Neuronal stem cell (in vitro differentiated cells): ENCODE data around the gene MIA2.

ENCODE experiments used
- DNase-seq: peaks from one replicate; pipeline ENCODE4 v3.0.0-alpha.2; 2013; ENCODE audit warnings: low spot score
- H2AFZ ChIP-seq: one replicate; pipeline ENCODE4 v1.6.1; 2013; ENCODE audit warnings: mild to moderate bottlenecking, low read length, inconsistent platforms
- H2AK5ac ChIP-seq: 2 replicates; pipeline ENCODE4 v1.6.1; 2013; ENCODE audit warnings: low read depth, mild to moderate bottlenecking, inconsistent platforms, low read length, moderate library complexity, mixed read lengths
- H2BK120ac ChIP-seq: 2 replicates; pipeline ENCODE4 v1.6.1; 2013; ENCODE audit warnings: low read depth, mild to moderate bottlenecking, inconsistent platforms, low read length, moderate library complexity, mixed read lengths
- H2BK12ac ChIP-seq: one replicate; pipeline ENCODE4 v1.6.1; 2013; ENCODE audit warnings: low read length, inconsistent platforms
- H2BK15ac ChIP-seq: 2 replicates; pipeline ENCODE4 v1.6.1; 2013; ENCODE audit warnings: mild to moderate bottlenecking, low read length, inconsistent platforms, mixed read lengths
- H2BK5ac ChIP-seq: one replicate; pipeline ENCODE4 v1.6.1; 2013; ENCODE audit warnings: inconsistent platforms, mild to moderate bottlenecking, low read length, moderate library complexity
- H3K14ac ChIP-seq: one replicate; pipeline ENCODE4 v1.6.1; 2013; ENCODE audit warnings: low read length, inconsistent platforms
- H3K18ac ChIP-seq: 2 replicates; pipeline ENCODE4 v1.6.1; 2013; ENCODE audit warnings: low read length, inconsistent platforms
- H3K23ac ChIP-seq: 2 replicates; pipeline ENCODE4 v1.6.1; 2013; ENCODE audit warnings: low read depth, mild to moderate bottlenecking, mixed read lengths, low read length, inconsistent platforms; ENCODE audit not compliant: poor library complexity
- H3K27ac ChIP-seq: replicated peaks from 3 replicates; pipeline ENCODE4 v1.5.1; 2013; ENCODE audit warnings: low read length, inconsistent platforms
- H3K27me3 ChIP-seq, 3 experiments: 2 replicates each; pipeline ENCODE4 v1.6.1; 2013; ENCODE audit warnings: low read length in 3 of 3, mild to moderate bottlenecking in 2 of 3, inconsistent platforms in 1 of 3, low read depth in 1 of 3, mixed read lengths in 1 of 3, moderate library complexity in 1 of 3; ENCODE audit not compliant: control insufficient read depth in 3 of 3, insufficient read depth in 3 of 3
- H3K36me3 ChIP-seq, 2 donors: replicated peaks in 1 of 2; 2 replicates each; pipeline ENCODE4 v1.6.1; 2013; ENCODE audit warnings: low read length in 2 of 2; ENCODE audit not compliant: control insufficient read depth in 2 of 2, insufficient read depth in 2 of 2
- H3K4ac ChIP-seq: 2 replicates; pipeline ENCODE4 v1.6.1; 2013; ENCODE audit warnings: inconsistent platforms, mild to moderate bottlenecking, low read length, moderate library complexity
- H3K4me1 ChIP-seq, 2 donors: 1 replicate in 1 of 2; 2 replicates in 1 of 2; pipeline ENCODE4 v1.6.1; 2013; ENCODE audit warnings: low read length in 2 of 2, low read depth in 1 of 2; ENCODE audit not compliant: control insufficient read depth in 2 of 2, insufficient read depth in 1 of 2
- H3K4me2 ChIP-seq: one replicate; pipeline ENCODE4 v1.6.1; 2013; ENCODE audit warnings: mild to moderate bottlenecking, low read length, inconsistent platforms; ENCODE audit not compliant: insufficient read depth, poor library complexity, severe bottlenecking
- H3K4me3 ChIP-seq, 2 donors: 2 replicates each; pipeline ENCODE4 v1.5.1; 2013; ENCODE audit warnings: low read length in 2 of 2, mild to moderate bottlenecking in 2 of 2, inconsistent platforms in 1 of 2, moderate library complexity in 1 of 2
- H3K79me1 ChIP-seq: one replicate; pipeline ENCODE4 v1.6.1; 2013; ENCODE audit warnings: low read depth, mild to moderate bottlenecking, inconsistent platforms, low read length, moderate library complexity
- H3K9ac ChIP-seq: one replicate; pipeline ENCODE4 v1.6.1; 2013; ENCODE audit warnings: mild to moderate bottlenecking, low read depth, low read length, inconsistent platforms; ENCODE audit not compliant: poor library complexity
- H3K9me3 ChIP-seq, 2 donors: replicated peaks in 1 of 2; 2 replicates each; pipeline versions ENCODE3 to v1.6.1; 2013; ENCODE audit warnings: low read length in 2 of 2, mild to moderate bottlenecking in 2 of 2, inconsistent platforms in 1 of 2, low read depth in 1 of 2, mixed read lengths in 1 of 2, moderate library complexity in 1 of 2; ENCODE audit not compliant: control insufficient read depth in 2 of 2, insufficient read depth in 1 of 2
- H4K8ac ChIP-seq: one replicate; pipeline ENCODE4 v1.6.1; 2013; ENCODE audit warnings: low read depth, mild to moderate bottlenecking, inconsistent platforms, low read length, moderate library complexity
- H4K91ac ChIP-seq: one replicate; pipeline ENCODE4 v1.6.1; 2013; ENCODE audit warnings: low read length, low read depth, mild to moderate bottlenecking, inconsistent platforms; ENCODE audit not compliant: poor library complexity
- WGBS, 2 donors: extraction: QIAGEN DNeasy Blood & Tissue Kit; methylation state at CpG; one replicate each; pipeline ENCODE4 v1.1.7; 2013; ENCODE audit warnings: missing lambda C conversion rate in 2 of 2, mixed read lengths in 1 of 2; ENCODE audit not compliant: insufficient read length in 2 of 2, insufficient replicate concordance in 1 of 2; ENCODE audit errors: extremely low coverage in 2 of 2; 5-methylcytosine and 5-hydroxymethylcytosine counted together

Gene MIA2

GRCh38 chr14:39431416-39432178 is 197.9 kb downstream of the MIA2 start:
- H4K8ac ChIP-seq = no peak overlapping the region
- H3K23ac ChIP-seq = peak overlapping the region; percentile 94
- H2AK5ac ChIP-seq = peak overlapping the region; percentile 72
- no peaks in the 10 kb centered on the region for H3K36me3 ChIP-seq
- peak overlapping the region; percentile 82 for H2BK15ac ChIP-seq
- peak overlapping the region; percentile 94 to 95 for H3K4me3 ChIP-seq
- peak overlapping the region; percentile 56 for H2BK120ac ChIP-seq
- H3K4me2 ChIP-seq = peak overlapping the region; percentile 69
- no peak overlapping the region for H3K4ac ChIP-seq
- no CpG with 5 or more reads among the region's 81 CpGs for WGBS, 2 donors
- H3K27ac ChIP-seq = peak overlapping the region; percentile 98
- H2AFZ ChIP-seq = peak overlapping the region; percentile 100
- H3K18ac ChIP-seq = peak overlapping the region; percentile 91
- H4K91ac ChIP-seq = no peak overlapping the region
- no peak overlapping the region for H2BK12ac ChIP-seq
- no peak overlapping the region for H3K14ac ChIP-seq
- peaks cover 6% of the 10 kb centered on the region for H3K79me1 ChIP-seq
- peak overlapping the region; percentile 97 for H3K9ac ChIP-seq
- H3K27me3 ChIP-seq = peaks cover 0 to 2% (median 0%) of the 10 kb centered on the region in 3 experiments
- DNase-seq = peak; percentile 47
- no peaks in the 10 kb centered on the region for H3K9me3 ChIP-seq
- H2BK5ac ChIP-seq = peak overlapping the region; percentile 76
- H3K4me1 ChIP-seq = peaks cover 4 to 16% of the 10 kb centered on the region in 2 donors

DNA sequence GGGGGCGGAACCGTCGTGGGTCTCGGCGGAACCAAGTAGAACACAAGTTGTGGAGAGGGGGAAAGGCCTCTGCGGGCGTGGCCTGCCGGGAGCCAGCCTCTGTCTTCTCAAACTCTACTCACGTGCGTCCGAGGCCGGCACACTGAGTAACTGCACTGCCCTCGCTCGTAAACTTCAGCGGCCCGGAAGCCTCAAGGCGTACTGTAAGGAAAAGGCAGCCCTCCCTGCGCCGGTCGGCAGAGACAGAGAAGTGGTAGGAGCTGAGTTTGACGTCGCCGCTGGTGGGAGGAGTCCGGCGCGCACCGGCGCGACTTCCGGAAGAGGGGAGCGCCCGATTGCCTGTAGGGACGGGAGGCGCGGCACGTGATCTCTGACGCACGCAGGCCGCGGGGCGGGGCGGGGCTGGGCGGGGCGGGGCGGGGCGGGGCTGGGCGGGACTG is 198.5 kb downstream of the MIA2 start, which contains the start of gene FBXO33:
Gene FBXO33, minus strand, starts transcription at position 255 of the 440 bp plus-strand sequence. CDS start 271 bp downstream, outside the sequence.
- Histone ChIP-seq H4K8ac (no peak within 1 kb of the TSS), H2BK120ac (peak within 1 kb of the TSS; percentile 65), H3K4ac (no peak within 1 kb of the TSS), H3K18ac (peak within 1 kb of the TSS; percentile 91), H3K27me3 (peaks cover 0 to 2% (median 0%) of the 10 kb centered on the region in 3 experiments), H3K36me3 (no peaks in the 10 kb centered on the region), H4K91ac (no peak within 1 kb of the TSS), H2AK5ac (peak within 1 kb of the TSS; percentile 72), H3K9ac (peak within 1 kb of the TSS; percentile 97), H3K79me1 (peaks cover 6% of the 10 kb centered on the region), H2BK15ac (peak within 1 kb of the TSS; percentile 82), H3K4me2 (peak within 1 kb of the TSS; percentile 69), H3K4me3 (peak within 1 kb of the TSS; percentile 94 to 95), H2BK12ac (no peak within 1 kb of the TSS), H2BK5ac (peak within 1 kb of the TSS; percentile 76), H3K23ac (peak within 1 kb of the TSS; percentile 94), H3K9me3 (no peaks in the 10 kb centered on the region), H2AFZ (peak within 1 kb of the TSS; percentile 100), H3K27ac (peak within 1 kb of the TSS; percentile 98), H3K14ac (no peak within 1 kb of the TSS), H3K4me1 (peaks cover 4 to 16% of the 10 kb centered on the region in 2 donors)
- no CpG with 5 or more reads among the region's 47 CpGs for WGBS, 2 donors
- peak; percentile 94 for DNase-seq

GRCh38 chr14:39432619-39433451 is 199.1 kb downstream of the MIA2 start:
- H2BK5ac ChIP-seq = peak overlapping the region; percentile 76
- peak; percentile 82 for DNase-seq

More at GRCh38 chr14:39432619-39433451, 199.1 kb downstream of the MIA2 start:
- WGBS, 2 donors = no CpG with 5 or more reads among the region's 38 CpGs
- H2BK120ac ChIP-seq = no peak overlapping the region
- H3K18ac ChIP-seq = no peak overlapping the region
- H4K8ac ChIP-seq = no peak overlapping the region
- H3K4ac ChIP-seq = no peak overlapping the region
- H3K79me1 ChIP-seq = peaks cover 6% of the 10 kb centered on the region
- H2BK12ac ChIP-seq = no peak overlapping the region
- peaks cover 0 to 2% (median 0%) of the 10 kb centered on the region in 3 experiments for H3K27me3 ChIP-seq
- peak overlapping the region; percentile 44 for H3K4me2 ChIP-seq
- no peaks in the 10 kb centered on the region for H3K36me3 ChIP-seq
- H2AK5ac ChIP-seq = no peak overlapping the region
- no peak overlapping the region for H3K14ac ChIP-seq
- H3K23ac ChIP-seq = no peak overlapping the region
- peaks cover 4 to 16% of the 10 kb centered on the region in 2 donors for H3K4me1 ChIP-seq
- H3K9ac ChIP-seq = peak overlapping the region; percentile 87
- no peaks in the 10 kb centered on the region for H3K9me3 ChIP-seq
- peak overlapping the region; percentile 75 to 91 for H3K4me3 ChIP-seq
- H4K91ac ChIP-seq = no peak overlapping the region
- no peak overlapping the region for H2BK15ac ChIP-seq
- H3K27ac ChIP-seq = peak overlapping the region; percentile 90
- peak overlapping the region; percentile 95 for H2AFZ ChIP-seq
